Smooth muscle cell (in vitro differentiated cells): ENCODE results near the gene RGS10. TPM values are rescaled to one million over a fixed set of nuclear protein-coding genes. Genes with fewer than 3 reads are reported as not detected.

Experiments
- DNase-seq: peaks from one replicate; lab custom pipeline; 2025; ENCODE audit not compliant: unreplicated experiment; lab: John Stamatoyannopoulos, UW
- H2AFZ ChIP-seq: fragments of 200-600 bp; sonication (generic); 2 replicates; pipeline ENCODE4 v1.6.0; 2016; ENCODE audit warnings: antibody characterized with exemption, low read depth, mild to moderate bottlenecking
- H3F3A ChIP-seq: fragments of 200-600 bp; sonication (generic); 2 replicates; pipeline ENCODE4 v1.6.0; 2017; ENCODE audit warnings: antibody characterized with exemption, low read depth
- H3K27ac ChIP-seq: fragments of 200-600 bp; sonication (generic); 2 replicates; pipeline ENCODE4 v1.5.1; 2016; ENCODE audit warnings: low read depth, mild to moderate bottlenecking
- H3K27me3 ChIP-seq: fragments of 200-600 bp; sonication (generic); 2 replicates; pipeline ENCODE4 v1.6.1; 2016; ENCODE audit warnings: low read depth, mild to moderate bottlenecking
- H3K36me3 ChIP-seq: fragments of 200-600 bp; sonication (generic); 2 replicates; pipeline ENCODE4 v1.5.1; 2016; ENCODE audit warnings: low read depth
- H3K4me1 ChIP-seq: fragments of 200-600 bp; sonication (generic); 2 replicates; pipeline ENCODE4 v1.5.1; 2016; ENCODE audit warnings: low read depth
- H3K4me2 ChIP-seq: fragments of 200-600 bp; sonication (generic); 2 replicates; pipeline ENCODE4 v1.6.0; 2016; ENCODE audit warnings: mild to moderate bottlenecking
- H3K4me3 ChIP-seq: fragments of 200-600 bp; sonication (generic); 2 replicates; pipeline ENCODE4 v1.5.1; 2016; ENCODE audit warnings: mild to moderate bottlenecking
- H3K79me2 ChIP-seq: fragments of 200-600 bp; sonication (generic); 2 replicates; pipeline ENCODE4 v1.6.0; 2016; ENCODE audit warnings: low read depth, mild to moderate bottlenecking
- H3K9ac ChIP-seq: fragments of 200-600 bp; sonication (generic); 2 replicates; pipeline ENCODE4 v1.6.0; 2016; ENCODE audit warnings: low read depth
- H3K9me3 ChIP-seq: fragments of 200-600 bp; sonication (generic); replicated peaks from 2 replicates; pipeline ENCODE4 v1.5.1; 2016; ENCODE audit warnings: low read depth
- H4K20me1 ChIP-seq: fragments of 200-600 bp; sonication (generic); 2 replicates; pipeline ENCODE4 v1.6.0; 2016; ENCODE audit warnings: low read depth
- CTCF ChIP-seq: fragments of 200-600 bp; sonication (generic); IDR thresholded peaks from 2 replicates; pipeline ENCODE4 v1.5.1; 2017; ENCODE audit warnings: borderline replicate concordance, mild to moderate bottlenecking, antibody characterized with exemption; ENCODE audit not compliant: insufficient read depth, poor library complexity, severe bottlenecking
- WGBS: methylation state at CpG from one replicate; pipeline ENCODE4 v1.1.7; 2016; ENCODE audit warnings: low lambda C conversion rate; 5-methylcytosine and 5-hydroxymethylcytosine counted together
- polyA plus RNA-seq: library from polyadenylated mRNA; unstranded; fragments of >200 nt; fragmentation: Nextera tagmentation; extraction: Ambion mirVana; gene quantifications from 2 replicates; pipeline ENCODE4 v1.2.1, GENCODE V29; 2016
- total RNA-seq: library from RNA; depleted of rRNA; stranded (reverse); fragments of >200 nt; gene quantifications from 2 replicates; pipeline ENCODE4 v1.2.3, GENCODE V29; 2014

Gene RGS10
- total and polyA plus RNA-seq, 2 experiments from 2014 or later: 40.2 to 72.5 TPM

- Histone ChIP-seq H3K4me3 (no peak overlapping the region), H3K79me2 (no peaks in the 10 kb centered on the region), H3K36me3 (no peaks in the 10 kb centered on the region), H3K4me2 (no peak overlapping the region), H2AFZ (no peak overlapping the region), H3K4me1 (peaks cover 7% of the 10 kb centered on the region), H4K20me1 (no peaks in the 10 kb centered on the region), H3K27ac (no peak overlapping the region), H3F3A (no peaks in the 10 kb centered on the region), H3K27me3 (peaks cover 13% of the 10 kb centered on the region), H3K9me3 (no peaks in the 10 kb centered on the region), H3K9ac (no peak overlapping the region)
- no peak for DNase-seq
- no peak for TF ChIP-seq CTCF
- 91% methylated on average over 12 of the region's 12 CpGs for WGBS
Observed at GRCh38 chr10:119481781-119482426, 60.6 kb downstream of the RGS10 start.

GRCh38 chr10:119480667-119481066, 61.9 kb downstream of the RGS10 start:
- Histone ChIP-seq H3K36me3 (no peaks in the 10 kb centered on the region), H2AFZ (no peak overlapping the region), H3K4me3 (no peak overlapping the region), H3K27ac (no peak overlapping the region), H3K4me1 (peaks cover 7% of the 10 kb centered on the region), H3K9me3 (no peaks in the 10 kb centered on the region), H3K9ac (no peak overlapping the region), H3K79me2 (no peaks in the 10 kb centered on the region), H3F3A (no peaks in the 10 kb centered on the region), H3K27me3 (peaks cover 23% of the 10 kb centered on the region), H3K4me2 (no peak overlapping the region), H4K20me1 (no peaks in the 10 kb centered on the region)
- 84% methylated on average over 4 of the region's 4 CpGs for WGBS
- no peak for DNase-seq
- TF ChIP-seq CTCF: no peak

GRCh38 chr10:119479532-119479931, 63.0 kb downstream of the RGS10 start:
- DNase-seq: no peak
- H3K9ac ChIP-seq: no peak overlapping the region
- peaks cover 7% of the 10 kb centered on the region for H3K4me1 ChIP-seq
- H3K79me2 ChIP-seq: no peaks in the 10 kb centered on the region
- peaks cover 33% of the 10 kb centered on the region for H3K27me3 ChIP-seq
- WGBS: 20% methylated on average over 8 of the region's 8 CpGs
- no peaks in the 10 kb centered on the region for H3F3A ChIP-seq
- no peaks in the 10 kb centered on the region for H4K20me1 ChIP-seq
- H3K4me2 ChIP-seq: no peak overlapping the region
- H2AFZ ChIP-seq: no peak overlapping the region
- no peak for TF ChIP-seq CTCF
- no peaks in the 10 kb centered on the region for H3K36me3 ChIP-seq
- no peak overlapping the region for H3K27ac ChIP-seq
- H3K9me3 ChIP-seq: no peaks in the 10 kb centered on the region
- H3K4me3 ChIP-seq: no peak overlapping the region

GRCh38 chr10:119478811-119479341, 63.6 kb downstream of the RGS10 start:
- no peaks in the 10 kb centered on the region for H3K36me3 ChIP-seq
- H3K79me2 ChIP-seq: no peaks in the 10 kb centered on the region
- H2AFZ ChIP-seq: no peak overlapping the region
- WGBS: 15% methylated on average over 6 of the region's 6 CpGs
- H3K4me1 ChIP-seq: peaks cover 7% of the 10 kb centered on the region
- peaks cover 33% of the 10 kb centered on the region for H3K27me3 ChIP-seq
- no peak for DNase-seq
- no peak overlapping the region for H3K4me3 ChIP-seq
- H3K9me3 ChIP-seq: no peaks in the 10 kb centered on the region
- no peaks in the 10 kb centered on the region for H4K20me1 ChIP-seq
- no peak overlapping the region for H3K4me2 ChIP-seq
- no peaks in the 10 kb centered on the region for H3F3A ChIP-seq
- H3K9ac ChIP-seq: no peak overlapping the region
- H3K27ac ChIP-seq: no peak overlapping the region
- TF ChIP-seq CTCF: no peak
